SU-DHL-6 (cell line): ENCODE measurements around the gene FAM89A.

ENCODE experiments used
- H2AFZ ChIP-seq: fragments of 200-600 bp; sonication (generic); 2 replicates; pipeline ENCODE4 v1.6.1; 2014; ENCODE audit warnings: low read depth, mild to moderate bottlenecking, moderate library complexity, mixed read lengths, antibody characterized with exemption, low read length; ENCODE audit not compliant: severe bottlenecking
- H3F3A ChIP-seq: fragments of 200-600 bp; shearing (Covaris generic); 2 replicates; pipeline ENCODE4 v1.6.0; 2016; ENCODE audit warnings: antibody characterized with exemption, mild to moderate bottlenecking; ENCODE audit not compliant: insufficient read depth
- H3K27ac ChIP-seq: fragments of 200-600 bp; sonication (generic); 2 replicates; pipeline ENCODE4 v1.5.1; 2016; ENCODE audit warnings: low read depth, mild to moderate bottlenecking, low read length, moderate library complexity, mixed read lengths
- H3K27me3 ChIP-seq: fragments of 200-600 bp; sonication (generic), shearing (Covaris generic); 2 replicates; pipeline ENCODE4 v1.6.0; 2014; ENCODE audit warnings: mild to moderate bottlenecking, low read length
- H3K36me3 ChIP-seq: fragments of 200-600 bp; sonication (generic); 2 replicates; pipeline ENCODE4 v1.6.1; 2014; ENCODE audit warnings: mild to moderate bottlenecking, low read length, mixed read lengths
- H3K4me2 ChIP-seq: fragments of 300-600, 200-600 bp; shearing (Covaris generic), sonication (generic); 2 replicates; pipeline ENCODE4 v1.6.0; 2014; ENCODE audit warnings: low read length, low read depth, mild to moderate bottlenecking; ENCODE audit not compliant: poor library complexity, severe bottlenecking
- H3K4me3 ChIP-seq: fragments of 200-600 bp; sonication (generic); 2 replicates; pipeline ENCODE4 v1.5.1; 2014; ENCODE audit warnings: antibody characterized with exemption, low read length, mild to moderate bottlenecking, mixed read lengths; ENCODE audit not compliant: insufficient read depth, poor library complexity, severe bottlenecking
- H3K79me2 ChIP-seq: fragments of 200-600 bp; sonication (generic); 2 replicates; pipeline ENCODE4 v1.6.1; 2014; ENCODE audit warnings: mild to moderate bottlenecking, low read length, moderate library complexity; ENCODE audit not compliant: insufficient read depth
- H3K9ac ChIP-seq: fragments of 200-600 bp; sonication (generic); 2 replicates; pipeline ENCODE4 v1.7.0; 2014; ENCODE audit warnings: mild to moderate bottlenecking, low read length
- H3K9me2 ChIP-seq: fragments of 200-600 bp; sonication (generic); replicated peaks from 2 replicates; pipeline ENCODE4 v1.6.1; 2014; ENCODE audit warnings: low read length; ENCODE audit not compliant: insufficient read depth
- H3K9me3 ChIP-seq: fragments of 200-600 bp; sonication (generic); 2 replicates; pipeline ENCODE4 v1.6.1; 2014; ENCODE audit warnings: low read length, mixed read lengths; ENCODE audit not compliant: insufficient read depth
- H4K20me1 ChIP-seq: fragments of 200-600 bp; sonication (generic); 2 replicates; pipeline ENCODE4 v1.6.1; 2014; ENCODE audit warnings: low read depth, mild to moderate bottlenecking, antibody characterized with exemption, low read length, moderate library complexity, mixed read lengths
- EZH2phosphoT487 ChIP-seq: fragments of 200-600 bp; sonication (generic), shearing (Covaris generic); conservative IDR thresholded peaks from 2 replicates; pipeline ENCODE4 v1.6.1; 2018; ENCODE audit warnings: mild to moderate bottlenecking, antibody characterized with exemption, low read length, moderate library complexity, mixed read lengths
- TF ChIP-seq, protein P1 (sequence below): fragments of 200-600 bp; sonication (generic); IDR thresholded peaks from one replicate; pipeline ENCODE4 v1.5.1; 2017; ENCODE audit warnings: antibody characterized with exemption, mild to moderate bottlenecking, low read length, moderate library complexity; ENCODE audit not compliant: insufficient read depth, poor library complexity, severe bottlenecking

Gene FAM89A

DNA sequence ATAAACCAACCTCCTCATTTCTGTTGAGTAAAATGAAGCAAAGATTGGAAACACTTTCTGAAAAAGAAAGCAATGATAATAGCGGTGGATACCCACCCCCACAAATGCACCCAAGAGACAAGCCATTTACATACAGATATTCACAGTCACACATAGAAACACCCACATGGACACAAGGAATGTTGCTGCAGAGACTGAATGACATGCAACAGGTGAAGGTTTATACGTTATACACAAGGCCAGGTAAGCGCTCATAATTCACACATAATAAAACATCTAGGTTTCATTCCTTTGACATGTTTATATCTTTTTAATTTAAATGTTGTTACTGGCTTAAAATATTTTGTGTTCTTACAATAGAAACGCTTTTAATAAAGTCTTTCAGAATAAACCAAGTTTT lies 39.9 kb downstream of the FAM89A start:
- no peaks in the 10 kb centered on the region for H3F3A ChIP-seq
- H2AFZ ChIP-seq, result no peak overlapping the region
- no peaks in the 10 kb centered on the region for H3K27me3 ChIP-seq
- no peaks in the 10 kb centered on the region for H3K9me2 ChIP-seq
- TF ChIP-seq, protein P1, sequence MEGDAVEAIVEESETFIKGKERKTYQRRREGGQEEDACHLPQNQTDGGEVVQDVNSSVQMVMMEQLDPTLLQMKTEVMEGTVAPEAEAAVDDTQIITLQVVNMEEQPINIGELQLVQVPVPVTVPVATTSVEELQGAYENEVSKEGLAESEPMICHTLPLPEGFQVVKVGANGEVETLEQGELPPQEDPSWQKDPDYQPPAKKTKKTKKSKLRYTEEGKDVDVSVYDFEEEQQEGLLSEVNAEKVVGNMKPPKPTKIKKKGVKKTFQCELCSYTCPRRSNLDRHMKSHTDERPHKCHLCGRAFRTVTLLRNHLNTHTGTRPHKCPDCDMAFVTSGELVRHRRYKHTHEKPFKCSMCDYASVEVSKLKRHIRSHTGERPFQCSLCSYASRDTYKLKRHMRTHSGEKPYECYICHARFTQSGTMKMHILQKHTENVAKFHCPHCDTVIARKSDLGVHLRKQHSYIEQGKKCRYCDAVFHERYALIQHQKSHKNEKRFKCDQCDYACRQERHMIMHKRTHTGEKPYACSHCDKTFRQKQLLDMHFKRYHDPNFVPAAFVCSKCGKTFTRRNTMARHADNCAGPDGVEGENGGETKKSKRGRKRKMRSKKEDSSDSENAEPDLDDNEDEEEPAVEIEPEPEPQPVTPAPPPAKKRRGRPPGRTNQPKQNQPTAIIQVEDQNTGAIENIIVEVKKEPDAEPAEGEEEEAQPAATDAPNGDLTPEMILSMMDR, result no peak
- no peak for TF ChIP-seq EZH2phosphoT487
- H3K79me2 ChIP-seq, result no peaks in the 10 kb centered on the region
- no peak overlapping the region for H3K4me3 ChIP-seq
- no peak overlapping the region for H3K4me2 ChIP-seq
- no peak overlapping the region for H3K27ac ChIP-seq
- H3K36me3 ChIP-seq, result peaks cover 13% of the 10 kb centered on the region; the same call in 1 of the 2 replicates
- no peaks in the 10 kb centered on the region for H4K20me1 ChIP-seq
- no peaks in the 10 kb centered on the region for H3K9me3 ChIP-seq
- no peak overlapping the region for H3K9ac ChIP-seq

DNA sequence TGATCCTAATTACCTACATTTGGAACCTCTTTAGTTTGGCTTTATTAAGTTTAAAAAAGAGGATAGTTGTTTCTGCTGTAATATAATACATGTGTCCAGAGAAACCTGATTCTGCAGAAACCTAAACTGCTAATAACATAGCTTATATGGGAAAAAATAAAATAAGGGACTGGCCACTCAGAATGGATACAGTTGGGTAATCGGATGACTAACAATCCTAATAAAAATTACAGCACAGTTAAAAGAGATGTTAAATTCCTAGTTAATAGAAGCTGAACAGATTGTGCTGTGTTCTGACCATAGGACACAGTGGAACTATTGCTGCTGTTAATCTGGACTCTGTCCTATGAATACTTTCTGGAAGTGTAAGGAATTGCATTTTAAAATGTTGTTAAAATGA lies 45.2 kb downstream of the FAM89A start:
- Histone ChIP-seq H3K9me2 (no peaks in the 10 kb centered on the region), H3K27me3 (no peaks in the 10 kb centered on the region), H3K4me3 (no peak overlapping the region), H3F3A (no peaks in the 10 kb centered on the region), H3K36me3 (peaks cover 12% of the 10 kb centered on the region), H3K79me2 (0 out of 2 replicates have a peak, but pooled peaks cover 4% of the 10 kb centered on the region), H3K27ac (no peak overlapping the region), H2AFZ (no peak overlapping the region), H3K4me2 (no peak overlapping the region), H3K9ac (no peak overlapping the region), H3K9me3 (no peaks in the 10 kb centered on the region), H4K20me1 (no peaks in the 10 kb centered on the region)
- TF ChIP-seq, protein P1, result no peak
- no peak for TF ChIP-seq EZH2phosphoT487

DNA sequence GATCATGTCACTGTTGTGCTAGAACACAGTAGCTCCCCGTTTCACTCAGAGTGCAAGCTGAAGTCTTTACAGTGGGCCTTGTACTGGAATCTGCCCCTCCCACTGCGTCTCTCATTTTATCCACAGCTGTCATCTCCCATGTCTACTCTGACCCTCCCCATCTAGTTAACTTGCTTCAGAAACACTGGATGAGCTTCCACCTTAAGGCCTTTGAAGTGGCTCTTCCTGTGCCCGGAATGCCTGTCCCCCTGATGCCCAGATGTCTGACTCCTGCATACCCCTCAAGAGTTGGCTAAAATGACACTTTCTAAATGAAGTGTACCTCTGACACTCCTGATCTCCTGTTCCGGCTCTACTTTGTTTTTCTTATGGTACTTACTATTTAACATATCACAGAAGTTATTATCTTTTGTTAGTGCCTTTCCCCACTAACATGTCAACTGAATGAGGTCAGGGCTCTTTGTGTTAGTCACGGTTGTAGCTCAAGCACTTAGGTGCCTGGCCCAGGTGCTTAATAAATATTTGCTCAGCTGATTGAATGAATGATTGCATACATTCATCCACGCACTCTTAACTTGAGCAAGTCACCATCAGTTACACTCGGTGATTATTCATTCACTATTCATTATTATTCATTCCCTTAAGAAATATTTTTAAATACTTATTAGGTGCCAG lies 47.8 kb downstream of the FAM89A start:
- Histone ChIP-seq H3K27ac (no peak overlapping the region), H3K4me2 (no peak overlapping the region), H3K9me2 (no peaks in the 10 kb centered on the region)

More for the DNA sequence above, 47.8 kb downstream of the FAM89A start:
- H3K27me3 ChIP-seq, result no peaks in the 10 kb centered on the region
- H3K36me3 ChIP-seq, result peaks cover 28% of the 10 kb centered on the region
- H4K20me1 ChIP-seq, result no peaks in the 10 kb centered on the region
- no peak overlapping the region for H3K9ac ChIP-seq
- TF ChIP-seq, protein P1, result no peak
- no peak for TF ChIP-seq EZH2phosphoT487
- H2AFZ ChIP-seq, result no peak overlapping the region
- H3K4me3 ChIP-seq, result no peak overlapping the region
- no peaks in the 10 kb centered on the region for H3K9me3 ChIP-seq
- H3K79me2 ChIP-seq, result peaks cover 13% of the 10 kb centered on the region
- no peaks in the 10 kb centered on the region; the same call in 1 of the 2 replicates for H3F3A ChIP-seq
